ENCODE data around the gene PRPSAP2. TPM values are rescaled to one million over a fixed set of nuclear protein-coding genes. Genes with fewer than 3 reads are reported as not detected.

Gene PRPSAP2
- total and polyA plus RNA-seq, 2 donors (not counting 3 experiments of a cell fraction or from before 2014, with no cell fraction given) = 22.2 to 38.5 TPM

DNA sequence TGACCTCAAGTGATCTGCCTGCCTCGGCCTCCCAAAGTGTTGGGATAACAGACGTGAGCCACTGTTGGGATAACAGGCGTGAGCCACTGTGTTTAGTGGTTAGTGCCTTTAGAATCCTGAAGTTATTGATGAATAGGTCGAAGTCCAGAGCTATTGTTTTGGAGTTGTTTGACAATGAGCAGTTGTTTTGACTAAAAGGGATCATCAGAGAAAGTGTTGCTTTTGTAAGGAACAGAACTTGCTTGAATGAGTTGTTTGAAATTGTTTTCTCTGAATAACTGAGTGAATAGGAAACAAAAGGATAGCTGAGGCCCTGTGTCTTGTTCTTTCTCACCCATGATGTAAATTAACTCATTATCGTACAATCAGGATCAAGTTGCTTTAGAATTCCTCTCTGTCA is 46.6 kb downstream of the PRPSAP2 start:
- no peaks in the 10 kb centered on the region for H3K27me3 ChIP-seq (ENCODE audit: control insufficient read depth in 2 of 2, insufficient read depth in 2 of 2, low read length in 2 of 2)
- peaks cover 15% of the 10 kb centered on the region for H3K4me1 ChIP-seq (ENCODE audit: control insufficient read depth, extremely low read depth, insufficient read depth, low read length)
- DNase-seq (ENCODE audit: low read depth, low spot score) (no peak), FAIRE-seq (no peak)
- H3K36me3 ChIP-seq (ENCODE audit: control insufficient read depth in 2 of 2, extremely low read depth in 1 of 2, insufficient read depth in 2 of 2, low read length in 2 of 2) = peaks cover 0 to 2% of the 10 kb centered on the region in 2 experiments
- H3K4me3 ChIP-seq (replicated peaks in 1 of 3; ENCODE audit: insufficient read depth in 1 of 3, low read depth in 1 of 3, low read length in 3 of 3) = no peak overlapping the region
- ChIA-PET POLR2A (no interaction called here), CTCF (no interaction called here)
- TF ChIP-seq JUN (IDR thresholded peaks at IDR 0.05; ENCODE audit: borderline replicate concordance, insufficient read depth, insufficient read length, low read depth) (no peak), FOS (IDR thresholded peaks at IDR 0.05; ENCODE audit: borderline replicate concordance, insufficient read depth, low read length) (no peak), POLR2AphosphoS5 (IDR thresholded peaks at IDR 0.05; ENCODE audit: insufficient read depth, low read depth, low read length) (no peak), MYC (IDR thresholded peaks at IDR 0.05; ENCODE audit: low read depth, low read length) (no peak), MAX (IDR thresholded peaks at IDR 0.05; ENCODE audit: insufficient read depth, insufficient read length) (no peak), POLR2A (IDR thresholded peaks at IDR 0.05; ENCODE audit: low read depth, low read length) (no peak), GATA2 (IDR thresholded peaks at IDR 0.05; ENCODE audit: insufficient read depth, insufficient read length, low read depth, low read length) (no peak), EZH2 (IDR thresholded peaks at IDR 0.05; ENCODE audit: borderline replicate concordance, low read depth, low read length, severe bottlenecking) (no peak)
- TF ChIP-seq, protein P1, sequence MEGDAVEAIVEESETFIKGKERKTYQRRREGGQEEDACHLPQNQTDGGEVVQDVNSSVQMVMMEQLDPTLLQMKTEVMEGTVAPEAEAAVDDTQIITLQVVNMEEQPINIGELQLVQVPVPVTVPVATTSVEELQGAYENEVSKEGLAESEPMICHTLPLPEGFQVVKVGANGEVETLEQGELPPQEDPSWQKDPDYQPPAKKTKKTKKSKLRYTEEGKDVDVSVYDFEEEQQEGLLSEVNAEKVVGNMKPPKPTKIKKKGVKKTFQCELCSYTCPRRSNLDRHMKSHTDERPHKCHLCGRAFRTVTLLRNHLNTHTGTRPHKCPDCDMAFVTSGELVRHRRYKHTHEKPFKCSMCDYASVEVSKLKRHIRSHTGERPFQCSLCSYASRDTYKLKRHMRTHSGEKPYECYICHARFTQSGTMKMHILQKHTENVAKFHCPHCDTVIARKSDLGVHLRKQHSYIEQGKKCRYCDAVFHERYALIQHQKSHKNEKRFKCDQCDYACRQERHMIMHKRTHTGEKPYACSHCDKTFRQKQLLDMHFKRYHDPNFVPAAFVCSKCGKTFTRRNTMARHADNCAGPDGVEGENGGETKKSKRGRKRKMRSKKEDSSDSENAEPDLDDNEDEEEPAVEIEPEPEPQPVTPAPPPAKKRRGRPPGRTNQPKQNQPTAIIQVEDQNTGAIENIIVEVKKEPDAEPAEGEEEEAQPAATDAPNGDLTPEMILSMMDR (IDR thresholded peaks at IDR 0.05; ENCODE audit: extremely low read depth in 1 of 2, insufficient read depth in 1 of 2, low read depth in 1 of 2, low read length in 2 of 2) = no peak
- H2AFZ ChIP-seq (ENCODE audit: low read depth, low read length) = no peak overlapping the region
- no peaks in the 10 kb centered on the region for H3K9me1 ChIP-seq (replicated peaks; ENCODE audit: control insufficient read depth, extremely low read depth, insufficient read depth, low read length)
- H4K20me1 ChIP-seq (replicated peaks; ENCODE audit: control insufficient read depth, extremely low read depth, insufficient read depth, low read length) = no peaks in the 10 kb centered on the region
- no peak overlapping the region for H3K4me2 ChIP-seq (ENCODE audit: insufficient read depth, low read length)
- H3K9ac ChIP-seq (replicated peaks; ENCODE audit: extremely low read depth, insufficient read depth, low read length) = no peak overlapping the region
- H3K9me3 ChIP-seq (replicated peaks; ENCODE audit: control insufficient read depth, insufficient read depth, low read length) = no peaks in the 10 kb centered on the region
- peaks cover 4% of the 10 kb centered on the region for H3K79me2 ChIP-seq (ENCODE audit: control insufficient read depth, insufficient read depth, low read length)
- intact Hi-C loops (cut with micrococcal nuclease) (no loop called here), dilution Hi-C loops (cut with MboI; ENCODE audit: extremely low pct_ligation_motif_present, low sequenced_read_pairs) (no loop called here)
- no peak overlapping the region for H3K27ac ChIP-seq (ENCODE audit: insufficient read depth, low read depth, low read length)
- BruUV-seq (replicated peaks) = no TSS peak
